Stimulated activated naive CD8-positive, alpha-beta T cell treated with anti-CD3 and anti-CD28 coated beads, Interleukin-15, amount 100 ng/mL, for 72 hours (primary cell): Measurements from ENCODE around the gene LAMP5.

ENCODE experiments used
- ATAC-seq: fragments of 150-1000 bp; cut with Tn5 transposase; 2 replicates; pipeline ENCODE4 v1.10.0; 2021; ENCODE audit warnings: mild to moderate bottlenecking, moderate library complexity
- DNase-seq, 2 donors: peaks; one replicate each; pipeline ENCODE4 v3.0.0; 2021 to 2022
- H3K27ac Mint-ChIP-seq, 2 donors: one replicate each; pipeline ENCODE4 v1.8.0; 2022; ENCODE audit warnings: mild to moderate bottlenecking in 2 of 2, mixed read lengths in 2 of 2, moderate library complexity in 2 of 2
- H3K27me3 Mint-ChIP-seq: one replicate; pipeline ENCODE4 v1.8.0; 2022; ENCODE audit warnings: mixed read lengths
- H3K4me1 Mint-ChIP-seq: one replicate; pipeline ENCODE4 v1.8.0; 2022; ENCODE audit warnings: mild to moderate bottlenecking, mixed read lengths
- H3K4me3 Mint-ChIP-seq, 2 donors: one replicate each; pipeline ENCODE4 v1.8.0; 2022; ENCODE audit warnings: mild to moderate bottlenecking in 2 of 2, mixed read lengths in 2 of 2, moderate library complexity in 1 of 2
- H3K9me3 Mint-ChIP-seq, 2 donors: one replicate each; pipeline ENCODE4 v1.8.0; 2022; ENCODE audit warnings: mixed read lengths in 2 of 2

LAMP5 gene

GRCh38 chr20:9514072-9514460 is 324 bp upstream of the LAMP5 start:
- ATAC-seq (no peak), DNase-seq (no peak)
- peaks cover 87% of the 10 kb centered on the region for H3K27me3 Mint-ChIP-seq
- no peaks in the 10 kb centered on the region for H3K9me3 Mint-ChIP-seq
- H3K27ac Mint-ChIP-seq, result no peak overlapping the region
- H3K4me3 Mint-ChIP-seq, result no peak overlapping the region
- H3K4me1 Mint-ChIP-seq, result peaks cover 4% of the 10 kb centered on the region

- no peak for DNase-seq
- peaks cover 82% of the 10 kb centered on the region for H3K27me3 Mint-ChIP-seq
- H3K9me3 Mint-ChIP-seq, result no peaks in the 10 kb centered on the region
- H3K27ac Mint-ChIP-seq, result no peak overlapping the region
- H3K4me1 Mint-ChIP-seq, result no peaks in the 10 kb centered on the region
- H3K4me3 Mint-ChIP-seq, result no peak overlapping the region
- ATAC-seq, result no peak
These were observed 810 bp downstream of the LAMP5 start for GRCh38 chr20:9515214-9515585.

GRCh38 chr20:9515741-9516233 is 1.4 kb downstream of the LAMP5 start:
- peaks cover 84% of the 10 kb centered on the region for H3K27me3 Mint-ChIP-seq

GRCh38 chr20:9516234-9516871 is 2.0 kb downstream of the LAMP5 start:
- DNase-seq (no peak), ATAC-seq (no peak)
- H3K4me1 Mint-ChIP-seq, result no peaks in the 10 kb centered on the region
- H3K27me3 Mint-ChIP-seq, result peaks cover 84% of the 10 kb centered on the region
- H3K27ac Mint-ChIP-seq, result no peak overlapping the region
- H3K4me3 Mint-ChIP-seq, result no peak overlapping the region
- H3K9me3 Mint-ChIP-seq, result no peaks in the 10 kb centered on the region

More at GRCh38 chr20:9515741-9516233, 1.4 kb downstream of the LAMP5 start:
- no peaks in the 10 kb centered on the region for H3K9me3 Mint-ChIP-seq
- DNase-seq (no peak), ATAC-seq (no peak)
- H3K27ac Mint-ChIP-seq, result no peak overlapping the region
- no peak overlapping the region for H3K4me3 Mint-ChIP-seq
- no peaks in the 10 kb centered on the region for H3K4me1 Mint-ChIP-seq

- no peak overlapping the region for H3K4me3 Mint-ChIP-seq
- ATAC-seq, result no peak
- H3K27ac Mint-ChIP-seq, result no peak overlapping the region
- H3K27me3 Mint-ChIP-seq, result peaks cover 76% of the 10 kb centered on the region
- DNase-seq, result no peak
- no peaks in the 10 kb centered on the region for H3K4me1 Mint-ChIP-seq
- H3K9me3 Mint-ChIP-seq, result no peaks in the 10 kb centered on the region
These were observed 3.1 kb downstream of the LAMP5 start for GRCh38 chr20:9517297-9518162.

GRCh38 chr20:9518576-9519175 is 4.3 kb downstream of the LAMP5 start:
- Mint-ChIP-seq H3K4me1 (no peaks in the 10 kb centered on the region), H3K27ac (no peak overlapping the region), H3K27me3 (peaks cover 72% of the 10 kb centered on the region), H3K4me3 (no peak overlapping the region), H3K9me3 (no peaks in the 10 kb centered on the region)
- no peak for ATAC-seq
- no peak for DNase-seq

GRCh38 chr20:9520086-9520485 is 5.7 kb downstream of the LAMP5 start:
- no peak for DNase-seq
- Mint-ChIP-seq H3K4me1 (no peaks in the 10 kb centered on the region), H3K4me3 (no peak overlapping the region), H3K27ac (no peak overlapping the region), H3K27me3 (peaks cover 59% of the 10 kb centered on the region), H3K9me3 (no peaks in the 10 kb centered on the region)
- ATAC-seq, result no peak

- no peak overlapping the region for H3K4me3 Mint-ChIP-seq
- peaks cover 23% of the 10 kb centered on the region for H3K27me3 Mint-ChIP-seq
- no peak for DNase-seq
- ATAC-seq, result no peak
- H3K4me1 Mint-ChIP-seq, result no peaks in the 10 kb centered on the region
- no peaks in the 10 kb centered on the region for H3K9me3 Mint-ChIP-seq
- no peak overlapping the region for H3K27ac Mint-ChIP-seq
These were observed 9.2 kb downstream of the LAMP5 start for GRCh38 chr20:9523636-9524035.

GRCh38 chr20:9531581-9531980 is 17.2 kb downstream of the LAMP5 start:
- Mint-ChIP-seq H3K9me3 (no peaks in the 10 kb centered on the region), H3K27me3 (no peaks in the 10 kb centered on the region), H3K4me1 (no peaks in the 10 kb centered on the region), H3K4me3 (no peak overlapping the region), H3K27ac (no peak overlapping the region)
- ATAC-seq, result no peak
- DNase-seq, result no peak

- no peak for DNase-seq
- no peak for ATAC-seq
- Mint-ChIP-seq H3K9me3 (no peaks in the 10 kb centered on the region), H3K27me3 (no peaks in the 10 kb centered on the region), H3K27ac (peak overlapping the region in 1 of 2 donors; percentile 42), H3K4me3 (no peak overlapping the region), H3K4me1 (no peaks in the 10 kb centered on the region)
These were observed 17.9 kb downstream of the LAMP5 start for GRCh38 chr20:9532069-9532838.

- H3K4me1 Mint-ChIP-seq, result no peaks in the 10 kb centered on the region
- no peaks in the 10 kb centered on the region for H3K9me3 Mint-ChIP-seq
- H3K4me3 Mint-ChIP-seq, result no peak overlapping the region
- no peak for ATAC-seq
- no peak overlapping the region for H3K27ac Mint-ChIP-seq
- DNase-seq, result no peak
- H3K27me3 Mint-ChIP-seq, result no peaks in the 10 kb centered on the region
These were observed 19.6 kb downstream of the LAMP5 start for GRCh38 chr20:9534025-9534424.

GRCh38 chr20:9535449-9535848 is 21.1 kb downstream of the LAMP5 start:
- DNase-seq, result no peak

GRCh38 chr20:9543214-9543613 is 28.8 kb downstream of the LAMP5 start:
- H3K4me3 Mint-ChIP-seq, result no peak overlapping the region
- no peak overlapping the region for H3K27ac Mint-ChIP-seq
- no peak for ATAC-seq

More at GRCh38 chr20:9535449-9535848, 21.1 kb downstream of the LAMP5 start:
- ATAC-seq, result no peak
- H3K4me1 Mint-ChIP-seq, result no peaks in the 10 kb centered on the region
- H3K27ac Mint-ChIP-seq, result no peak overlapping the region
- no peaks in the 10 kb centered on the region for H3K9me3 Mint-ChIP-seq
- no peak overlapping the region for H3K4me3 Mint-ChIP-seq
- no peaks in the 10 kb centered on the region for H3K27me3 Mint-ChIP-seq

GRCh38 chr20:9550283-9550682 is 35.9 kb downstream of the LAMP5 start:
- Mint-ChIP-seq H3K4me3 (no peak overlapping the region), H3K27ac (no peak overlapping the region), H3K9me3 (peaks cover 8% of the 10 kb centered on the region in 2 donors), H3K4me1 (no peaks in the 10 kb centered on the region), H3K27me3 (no peaks in the 10 kb centered on the region)
- ATAC-seq (no peak), DNase-seq (no peak)

More at GRCh38 chr20:9543214-9543613, 28.8 kb downstream of the LAMP5 start:
- Mint-ChIP-seq H3K4me1 (no peaks in the 10 kb centered on the region), H3K27me3 (peaks cover 6% of the 10 kb centered on the region), H3K9me3 (peaks cover 8 to 15% of the 10 kb centered on the region in 2 donors)
- DNase-seq, result no peak

- ATAC-seq (no peak), DNase-seq (no peak)
- Mint-ChIP-seq H3K4me3 (no peak overlapping the region), H3K9me3 (peaks cover 8% of the 10 kb centered on the region in 2 donors), H3K27me3 (no peaks in the 10 kb centered on the region), H3K27ac (no peak overlapping the region), H3K4me1 (no peaks in the 10 kb centered on the region)
These were observed 36.5 kb downstream of the LAMP5 start for GRCh38 chr20:9550871-9551270.
